Endothelial cell of umbilical vein (primary cell): ENCODE results near the gene LRP1B. TPM values are rescaled to one million over a fixed set of nuclear protein-coding genes. Genes with fewer than 3 reads are reported as not detected.

ENCODE experiments used
- BruUV-seq: library from RNA; stranded (reverse); fragments of 400-500 nt; replicated peaks from 2 replicates; lab custom pipeline; 2021; lab: Mats Ljungman, UMichigan
- CTCF ChIA-PET: fragments of 300-600, 350-600 bp; sonication (Branson Sonifier 250); formaldehyde crosslinking; loops from one replicate; lab custom pipeline; 2021; ENCODE audit warnings: antibody characterized with exemption, inconsistent platforms; lab: Charles Lee
- POLR2A ChIA-PET: fragments of 300-600, 350-600 bp; sonication (Branson Sonifier 250); formaldehyde crosslinking; loops from one replicate; lab custom pipeline; 2021; ENCODE audit warnings: antibody characterized with exemption, inconsistent platforms; lab: Charles Lee
- DNase-seq: peaks from one replicate; pipeline ENCODE4 v3.0.0-alpha.2; 2011; ENCODE audit warnings: low read depth, low spot score
- FAIRE-seq: peaks from 2 replicates; lab custom pipeline; 2011; peaks lifted over from hg19 to GRCh38; lab: Jason Lieb, UNC
- H2AFZ ChIP-seq: 2 replicates; pipeline ENCODE4 v1.6.0; 2012; ENCODE audit warnings: low read depth, low read length, control low read depth, inconsistent platforms
- H3K27ac ChIP-seq: 2 replicates; pipeline ENCODE4 v1.5.1; 2011; ENCODE audit warnings: low read depth, mild to moderate bottlenecking, control low read depth, low read length, moderate library complexity; ENCODE audit not compliant: insufficient read depth
- H3K27me3 ChIP-seq, 2 experiments: 2 replicates each; pipeline versions ENCODE4 v1.6.0 to v1.6.1; 2011; ENCODE audit warnings: low read length in 2 of 2, mixed read lengths in 1 of 2; ENCODE audit not compliant: control insufficient read depth in 2 of 2, insufficient read depth in 2 of 2
- H3K36me3 ChIP-seq, 2 experiments: 2 replicates in 1 of 2; 3 replicates in 1 of 2; pipeline ENCODE4 v1.5.1; 2011; ENCODE audit warnings: low read length in 2 of 2, mild to moderate bottlenecking in 1 of 2, moderate library complexity in 1 of 2; ENCODE audit not compliant: control insufficient read depth in 2 of 2, insufficient read depth in 2 of 2; ENCODE audit errors: extremely low read depth in 1 of 2
- H3K4me1 ChIP-seq: 3 replicates; pipeline ENCODE4 v1.5.1; 2011; ENCODE audit warnings: mild to moderate bottlenecking, low read length; ENCODE audit not compliant: control insufficient read depth, insufficient read depth; ENCODE audit errors: extremely low read depth
- H3K4me2 ChIP-seq: 2 replicates; pipeline ENCODE4 v1.6.1; 2011; ENCODE audit warnings: low read length, control low read depth, mixed read lengths; ENCODE audit not compliant: insufficient read depth
- H3K4me3 ChIP-seq, 3 experiments: fragments of 200-600 bp in 1 of 3; sonication (generic), shearing (Covaris generic) in 1 of 3; replicated peaks in 1 of 3; 2 replicates each; pipeline ENCODE4 v1.5.1; 2011 to 2016; ENCODE audit warnings: control low read depth in 3 of 3, low read length in 3 of 3, mild to moderate bottlenecking in 2 of 3, inconsistent platforms in 1 of 3, low read depth in 1 of 3, moderate library complexity in 1 of 3; ENCODE audit not compliant: insufficient read depth in 1 of 3
- H3K79me2 ChIP-seq: 2 replicates; pipeline ENCODE4 v1.6.0; 2012; ENCODE audit warnings: low read length, inconsistent platforms; ENCODE audit not compliant: control insufficient read depth, insufficient read depth
- H3K9ac ChIP-seq: replicated peaks from 2 replicates; pipeline ENCODE3; 2011; ENCODE audit warnings: low read length, control low read depth; ENCODE audit not compliant: insufficient read depth; ENCODE audit errors: extremely low read depth
- H3K9me1 ChIP-seq: replicated peaks from 3 replicates; pipeline ENCODE4 v1.6.0; 2011; ENCODE audit warnings: mild to moderate bottlenecking, low read length; ENCODE audit not compliant: control insufficient read depth, insufficient read depth; ENCODE audit errors: extremely low read depth
- H3K9me3 ChIP-seq: replicated peaks from 2 replicates; pipeline ENCODE4 v1.5.1; 2012; ENCODE audit warnings: low read length, inconsistent platforms; ENCODE audit not compliant: control insufficient read depth, insufficient read depth
- H4K20me1 ChIP-seq: replicated peaks from 2 replicates; pipeline ENCODE3; 2011; ENCODE audit warnings: mild to moderate bottlenecking, low read length; ENCODE audit not compliant: control insufficient read depth, insufficient read depth; ENCODE audit errors: extremely low read depth
- CTCF ChIP-seq, 2 donors: IDR thresholded peaks; 1 replicate in 1 of 2; 2 replicates in 1 of 2; pipeline ENCODE4 v1.5.1; 2011; ENCODE audit warnings: low read length in 2 of 2, mild to moderate bottlenecking in 2 of 2, moderate library complexity in 2 of 2, control low read depth in 1 of 2, inconsistent platforms in 1 of 2, low read depth in 1 of 2; ENCODE audit not compliant: insufficient read depth in 1 of 2; ENCODE audit errors: extremely low read depth in 1 of 2
- EZH2 ChIP-seq: IDR thresholded peaks from 2 replicates; pipeline ENCODE4 v1.6.1; 2012; ENCODE audit warnings: borderline replicate concordance, low read depth, mild to moderate bottlenecking, moderate library complexity, low read length, inconsistent platforms; ENCODE audit not compliant: severe bottlenecking
- FOS ChIP-seq: IDR thresholded peaks from 2 replicates; pipeline ENCODE4 v1.6.1; 2011; ENCODE audit warnings: mild to moderate bottlenecking, low read length, moderate library complexity, borderline replicate concordance; ENCODE audit not compliant: insufficient read depth
- GATA2 ChIP-seq: IDR thresholded peaks from 2 replicates; pipeline ENCODE4 v1.7.0; 2011; ENCODE audit warnings: low read depth, mild to moderate bottlenecking, moderate library complexity, mixed read lengths, low read length; ENCODE audit not compliant: insufficient read length, insufficient read depth
- JUN ChIP-seq: IDR thresholded peaks from 2 replicates; pipeline ENCODE4 v1.6.1; 2011; ENCODE audit warnings: borderline replicate concordance, low read depth; ENCODE audit not compliant: insufficient read length, insufficient read depth
- MAX ChIP-seq: IDR thresholded peaks from 2 replicates; pipeline ENCODE4 v1.6.1; 2011; ENCODE audit not compliant: insufficient read depth, insufficient read length
- MYC ChIP-seq: IDR thresholded peaks from one replicate; pipeline ENCODE4 v1.6.1; 2011; ENCODE audit warnings: mild to moderate bottlenecking, low read depth, low read length
- POLR2A ChIP-seq: IDR thresholded peaks from 2 replicates; pipeline ENCODE4 v1.6.1; 2012; ENCODE audit warnings: low read depth, mild to moderate bottlenecking, control low read depth, low read length
- POLR2AphosphoS5 ChIP-seq: IDR thresholded peaks from 2 replicates; pipeline ENCODE4 v1.6.1; 2012; ENCODE audit warnings: low read depth, mild to moderate bottlenecking, control low read depth, low read length, moderate library complexity; ENCODE audit not compliant: insufficient read depth
- dilution Hi-C: fragments of 300-500 bp; cut with MboI; formaldehyde crosslinking; loops from one replicate; pipeline ENCODE4 v1.15.0; 2019; ENCODE audit warnings: low sequenced_read_pairs; ENCODE audit not compliant: extremely low pct_ligation_motif_present
- intact Hi-C: fragments of 100-400 bp; cut with micrococcal nuclease; formaldehyde crosslinking; loops from one replicate; pipeline ENCODE4 v1.10.0; 2022
- polyA plus RNA-seq, 4 experiments: library from polyadenylated mRNA; depleted of rRNA in 3 of 4; stranded (reverse) in 3 of 4; unstranded in 1 of 4; fragments of >200 nt; gene quantifications; 2 replicates each; pipeline versions ENCODE4 v1.2.1 to v1.2.3, GENCODE V29; 2011 to 2012; ENCODE audit warnings: missing spikeins in 1 of 4
- total RNA-seq: library from RNA; stranded (reverse); gene quantifications from 2 replicates; pipeline ENCODE4 v1.2.3, GENCODE V29; 2021

The LRP1B gene
- total and polyA plus RNA-seq, 2 donors (not counting 3 experiments of a cell fraction or from before 2014, with no cell fraction given), result 0.03 to 0.07 TPM

GRCh38 chr2:141341444-141341843 lies 789.4 kb downstream of the LRP1B start:
- no peak overlapping the region for H3K4me2 ChIP-seq
- no peaks in the 10 kb centered on the region for H3K9me3 ChIP-seq
- H3K79me2 ChIP-seq, result no peaks in the 10 kb centered on the region
- no peak overlapping the region for H2AFZ ChIP-seq
- TF ChIP-seq POLR2A, result no peak
- peak; percentile 40 for TF ChIP-seq JUN
- no peak for TF ChIP-seq MYC
- no peak for TF ChIP-seq EZH2
- TF ChIP-seq GATA2, result peak; percentile 54
- TF ChIP-seq MAX, result no peak
- TF ChIP-seq POLR2AphosphoS5, result no peak
- TF ChIP-seq CTCF (IDR thresholded peaks at IDR 0.05; ENCODE audit: extremely low read depth in 1 of 2, insufficient read depth in 1 of 2, low read depth in 1 of 2, low read length in 2 of 2), result no peak
- TF ChIP-seq FOS, result peak; percentile 66
- BruUV-seq, result no TSS peak
- no peaks in the 10 kb centered on the region for H3K27me3 ChIP-seq
- H3K36me3 ChIP-seq, result no peaks in the 10 kb centered on the region
- CTCF ChIA-PET, result interaction anchor here (0.7 to 2.1 kb wide), 3 partner anchors 10 to 87 kb away, joined by 3 to 10 read pairs (median 3); no protein-coding TSS in a partner anchor
- no peak overlapping the region for H3K4me3 ChIP-seq
- POLR2A ChIA-PET, result no interaction called here
- no peaks in the 10 kb centered on the region for H4K20me1 ChIP-seq
- FAIRE-seq (no peak), DNase-seq (peak; percentile 74)
- no peak overlapping the region for H3K27ac ChIP-seq
- no peaks in the 10 kb centered on the region for H3K9me1 ChIP-seq
- H3K9ac ChIP-seq, result no peak overlapping the region
- dilution Hi-C loops, result no loop called here
- intact Hi-C loops, result loop anchor here (2.0 kb wide), 2 partner anchors 51 to 321 kb away; no protein-coding TSS in a partner anchor
- H3K4me1 ChIP-seq, result peaks cover 3% of the 10 kb centered on the region
